Parathyroid adenoma (tissue), 2 donors: Measurements from ENCODE around the gene SQOR.
A peak's percentile ranks its signal among the peaks of the same experiment; 100 is the strongest.

ENCODE experiments used
- H2AFZ ChIP-seq: fragments of 300-600 bp; sonication (generic); one replicate; pipeline ENCODE4 v1.7.0; 2017; ENCODE audit warnings: antibody characterized with exemption, mild to moderate bottlenecking
- H3K27ac ChIP-seq: fragments of 300-600 bp; sonication (generic); one replicate; pipeline ENCODE4 v1.7.0; 2017
- H3K27me3 ChIP-seq: fragments of 300-600 bp; sonication (generic); one replicate; pipeline ENCODE4 v1.7.0; 2017; ENCODE audit warnings: low read length; ENCODE audit not compliant: control insufficient read depth, insufficient read depth
- H3K36me3 ChIP-seq: fragments of 300-600 bp; sonication (generic); one replicate; pipeline ENCODE4 v1.7.0; 2017; ENCODE audit warnings: low read length; ENCODE audit not compliant: control insufficient read depth, insufficient read depth
- H3K4me1 ChIP-seq: fragments of 300-600 bp; sonication (generic); one replicate; pipeline ENCODE4 v1.7.0; 2017; ENCODE audit warnings: control low read depth
- H3K4me2 ChIP-seq: fragments of 300-600 bp; sonication (generic); one replicate; pipeline ENCODE4 v1.7.0; 2017; ENCODE audit warnings: low read length
- H3K4me3 ChIP-seq: fragments of 300-600 bp; sonication (generic); one replicate; pipeline ENCODE4 v1.7.0; 2017; ENCODE audit warnings: low read depth, low read length
- H3K79me2 ChIP-seq: fragments of 300-600 bp; sonication (generic); one replicate; pipeline ENCODE4 v1.7.0; 2017; ENCODE audit warnings: control low read depth
- H3K9ac ChIP-seq: fragments of 300-600 bp; sonication (generic); one replicate; pipeline ENCODE4 v1.7.0; 2017; ENCODE audit warnings: mild to moderate bottlenecking
- H3K9me3 ChIP-seq: fragments of 300-600 bp; sonication (generic); one replicate; pipeline ENCODE4 v1.7.0; 2017; ENCODE audit warnings: low read length; ENCODE audit not compliant: control insufficient read depth
- CTCF ChIP-seq: fragments of 300-600 bp; sonication (generic); IDR thresholded peaks from one replicate; pipeline ENCODE4 v1.7.0; 2017; ENCODE audit warnings: antibody characterized with exemption, mild to moderate bottlenecking
- donor health status: primary hyperparathyroidism.

Gene SQOR

GRCh38 chr15:45637141-45637540, 2.3 kb downstream of the SQOR start:
- H3K9me3 ChIP-seq: no peaks in the 10 kb centered on the region
- H3K4me2 ChIP-seq: peak overlapping the region; percentile 68
- H3K27ac ChIP-seq: peak overlapping the region; percentile 69
- H2AFZ ChIP-seq: no peak overlapping the region
- H3K36me3 ChIP-seq: no peaks in the 10 kb centered on the region
- no peaks in the 10 kb centered on the region for H3K27me3 ChIP-seq
- no peaks in the 10 kb centered on the region for H3K4me1 ChIP-seq
- no peaks in the 10 kb centered on the region for H3K79me2 ChIP-seq
- H3K9ac ChIP-seq: no peak overlapping the region
- TF ChIP-seq CTCF: no peak
- H3K4me3 ChIP-seq: peak overlapping the region; percentile 34

DNA sequence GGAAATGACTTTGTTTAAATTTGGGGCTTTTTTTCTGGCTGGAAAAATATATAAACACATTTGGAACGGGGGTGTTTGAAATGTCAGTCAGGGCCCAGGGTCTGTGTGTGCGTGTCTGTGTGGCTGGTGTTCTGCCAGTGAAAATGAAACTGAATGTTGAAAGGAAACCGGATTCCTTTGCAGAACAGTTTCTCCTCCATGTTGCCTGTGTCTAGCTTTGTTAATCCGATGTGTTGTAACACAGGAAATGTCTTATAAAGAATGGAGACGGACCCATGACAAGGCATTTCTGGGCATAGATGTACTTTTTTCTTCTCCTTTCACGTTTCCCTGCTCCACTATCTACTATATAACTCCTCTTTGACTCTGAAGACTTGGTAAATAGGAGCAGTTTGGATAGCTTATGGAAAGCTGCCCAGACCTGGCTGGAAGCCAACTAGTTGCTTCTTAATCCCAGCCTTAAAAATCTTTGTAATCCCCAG, 2.8 kb downstream of the SQOR start:
- no peaks in the 10 kb centered on the region for H3K9me3 ChIP-seq
- no peak for TF ChIP-seq CTCF
- H3K27ac ChIP-seq: peak overlapping the region; percentile 69
- H3K27me3 ChIP-seq: no peaks in the 10 kb centered on the region
- H2AFZ ChIP-seq: no peak overlapping the region
- H3K4me3 ChIP-seq: peak overlapping the region; percentile 34
- no peaks in the 10 kb centered on the region for H3K79me2 ChIP-seq
- H3K4me2 ChIP-seq: peak overlapping the region; percentile 68
- H3K4me1 ChIP-seq: no peaks in the 10 kb centered on the region
- H3K9ac ChIP-seq: no peak overlapping the region
- no peaks in the 10 kb centered on the region for H3K36me3 ChIP-seq

- Histone ChIP-seq H3K36me3 (no peaks in the 10 kb centered on the region), H3K9me3 (no peaks in the 10 kb centered on the region), H3K4me1 (no peaks in the 10 kb centered on the region), H3K9ac (no peak overlapping the region), H3K27ac (no peak overlapping the region), H3K4me3 (no peak overlapping the region), H3K79me2 (no peaks in the 10 kb centered on the region), H2AFZ (no peak overlapping the region), H3K4me2 (no peak overlapping the region), H3K27me3 (no peaks in the 10 kb centered on the region)
- TF ChIP-seq CTCF: no peak
Observed at GRCh38 chr15:45640616-45641015, 5.8 kb downstream of the SQOR start.

DNA sequence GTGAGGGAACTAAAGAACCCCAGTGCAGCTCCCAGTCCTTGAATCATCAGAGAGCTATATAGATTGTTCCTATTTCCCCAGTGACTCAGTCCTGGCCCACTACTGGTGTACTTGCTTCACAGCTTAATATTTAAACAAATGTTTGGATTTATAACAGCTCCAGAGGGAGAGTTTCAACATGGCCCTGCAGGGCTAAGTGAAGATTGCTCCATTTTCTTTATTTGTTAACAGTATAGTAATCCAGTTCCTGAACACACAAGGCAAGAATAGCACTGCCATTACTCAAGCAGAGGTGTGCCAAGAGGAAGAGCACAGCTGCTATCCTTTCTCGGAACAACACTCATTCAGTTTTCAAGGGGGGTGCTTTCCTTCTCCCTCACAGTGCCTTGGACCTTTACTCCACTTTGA, 6.5 kb downstream of the SQOR start:
- Histone ChIP-seq H2AFZ (no peak overlapping the region), H3K9ac (no peak overlapping the region), H3K79me2 (no peaks in the 10 kb centered on the region), H3K27ac (no peak overlapping the region), H3K4me3 (no peak overlapping the region), H3K4me1 (no peaks in the 10 kb centered on the region), H3K9me3 (no peaks in the 10 kb centered on the region), H3K4me2 (no peak overlapping the region), H3K36me3 (no peaks in the 10 kb centered on the region), H3K27me3 (no peaks in the 10 kb centered on the region)
- no peak for TF ChIP-seq CTCF
